Transverse colon (tissue), 4 donors: ENCODE results near the gene PKP2. TPM values are rescaled to one million over a fixed set of nuclear protein-coding genes. Genes with fewer than 3 reads are reported as not detected.

ENCODE experiments used
- DNase-seq: peaks from one replicate; pipeline ENCODE4 v3.0.0-alpha.2; 2019
- H3K27ac ChIP-seq, 4 donors: fragments of 200-600 bp; sonication (generic); 2 replicates each; pipeline ENCODE4 v1.5.1; 2016 to 2018; ENCODE audit warnings: inconsistent platforms in 4 of 4
- H3K27me3 ChIP-seq: fragments of 200-600 bp; sonication (generic); 2 replicates; pipeline ENCODE4 v1.5.1; 2017; ENCODE audit warnings: inconsistent platforms
- H3K36me3 ChIP-seq, 4 donors: fragments of 200-600 bp; sonication (generic); 2 replicates each; pipeline ENCODE4 v1.5.1; 2017 to 2019; ENCODE audit warnings: inconsistent platforms in 4 of 4
- H3K4me1 ChIP-seq, 4 donors: fragments of 200-600 bp; sonication (generic); 2 replicates each; pipeline ENCODE4 v1.5.1; 2017 to 2020; ENCODE audit warnings: inconsistent platforms in 4 of 4
- H3K4me3 ChIP-seq, 4 donors: fragments of 200-600 bp; sonication (generic); 1 replicate in 1 of 4; 2 replicates in 3 of 4; pipeline versions ENCODE4 v1.5.1 to v1.6.1; 2017 to 2019; ENCODE audit warnings: inconsistent platforms in 4 of 4
- H3K9me3 ChIP-seq, 2 donors: fragments of 200-600 bp; sonication (generic); 2 replicates each; pipeline ENCODE4 v1.5.1; 2017 to 2019; ENCODE audit warnings: inconsistent platforms in 2 of 2
- CTCF ChIP-seq, 5 experiments: fragments of 200-600 bp in 3 of 5; fragments of 450-650 bp in 2 of 5; sonication (generic) in 3 of 5; IDR thresholded peaks; 1 replicate in 2 of 5; 2 replicates in 3 of 5; pipeline ENCODE4 v1.5.1; 2016 to 2017; ENCODE audit warnings: antibody characterized with exemption in 5 of 5, inconsistent platforms in 3 of 5, mild to moderate bottlenecking in 2 of 5, moderate library complexity in 1 of 5
- EP300 ChIP-seq: sonication (generic); formaldehyde crosslinking; IDR thresholded peaks from one replicate; pipeline ENCODE4 v1.6.1; 2017; ENCODE audit warnings: antibody characterized with exemption, low read depth
- POLR2A ChIP-seq: fragments of 450-650 bp; IDR thresholded peaks from one replicate; pipeline ENCODE4 v1.6.1; 2016; ENCODE audit warnings: antibody characterized with exemption, mild to moderate bottlenecking, moderate library complexity
- POLR2AphosphoS5 ChIP-seq, 3 donors: sonication (generic); formaldehyde crosslinking; IDR thresholded peaks; one replicate each; pipeline ENCODE4 v1.6.1; 2016; ENCODE audit warnings: antibody characterized with exemption in 3 of 3
- WGBS, 2 donors: methylation state at CpG; one replicate each; pipeline ENCODE4 v1.1.5; 2018; ENCODE audit warnings: low coverage in 1 of 2; 5-methylcytosine and 5-hydroxymethylcytosine counted together
- in situ Hi-C, 4 donors: fragments of 200-750 bp; cut with MboI; loops; one replicate each; pipeline versions ENCODE4 v1.15.0 to v1.15.1; 2017; ENCODE audit warnings: low sequenced_read_pairs in 3 of 4, low pct_ligation_motif_present in 1 of 4, low pct_unique_long_range_greater_than_20kb in 1 of 4
- intact Hi-C: fragments of 100-400 bp; cut with DNase I; formaldehyde crosslinking; loops from one replicate; pipeline ENCODE4 v1.15.1; 2023; ENCODE audit warnings: low total_unique reads
- total RNA-seq, 4 donors: library from RNA; depleted of rRNA; stranded (reverse); fragments of >200 nt; gene quantifications; one replicate each; pipeline ENCODE4 v1.1.0, GENCODE V29; 2016

Gene PKP2
- total RNA-seq, 4 donors from 2014 or later = 92.0 to 253 (median 108) TPM

DNA sequence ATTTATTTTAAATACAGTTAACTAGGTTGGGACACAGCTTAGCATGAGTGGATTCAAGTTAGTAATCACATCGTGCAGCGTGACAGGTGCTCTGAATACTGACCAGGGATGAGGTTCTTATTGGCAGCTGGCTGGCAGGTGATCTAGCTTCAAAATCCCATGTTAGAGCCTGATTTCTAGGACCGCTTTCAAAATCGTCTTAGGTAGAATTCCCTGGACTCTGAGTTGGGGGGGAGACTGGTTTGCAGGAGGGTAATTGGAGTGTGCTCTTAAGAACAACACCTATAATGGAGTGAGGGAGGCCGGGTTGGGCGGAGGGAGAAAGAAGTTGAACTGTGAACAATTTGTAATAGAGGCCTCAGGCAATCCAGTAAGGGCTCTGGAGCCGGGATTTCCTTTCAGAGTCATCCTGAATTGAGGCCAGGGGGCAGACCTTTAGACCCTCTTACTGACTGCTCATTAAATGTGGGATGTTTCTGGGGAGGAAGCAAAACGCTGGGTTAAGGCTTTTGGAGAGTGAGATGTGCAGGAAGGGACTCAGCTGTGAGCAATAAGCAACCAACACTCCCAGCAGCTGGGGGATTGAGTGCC, 140.0 kb downstream of the PKP2 start:
- Histone ChIP-seq H3K4me1 (peaks cover 11 to 24% (median 18%) of the 10 kb centered on the region in 4 donors), H3K4me3 (peak overlapping the region in 2 of 4 donors; percentile 94 to 99)
- intact Hi-C loops = loop anchor here (5.0 kb wide), 1 partner anchor 1266 kb away; the partner anchor contains the start of gene ALG10

DNA sequence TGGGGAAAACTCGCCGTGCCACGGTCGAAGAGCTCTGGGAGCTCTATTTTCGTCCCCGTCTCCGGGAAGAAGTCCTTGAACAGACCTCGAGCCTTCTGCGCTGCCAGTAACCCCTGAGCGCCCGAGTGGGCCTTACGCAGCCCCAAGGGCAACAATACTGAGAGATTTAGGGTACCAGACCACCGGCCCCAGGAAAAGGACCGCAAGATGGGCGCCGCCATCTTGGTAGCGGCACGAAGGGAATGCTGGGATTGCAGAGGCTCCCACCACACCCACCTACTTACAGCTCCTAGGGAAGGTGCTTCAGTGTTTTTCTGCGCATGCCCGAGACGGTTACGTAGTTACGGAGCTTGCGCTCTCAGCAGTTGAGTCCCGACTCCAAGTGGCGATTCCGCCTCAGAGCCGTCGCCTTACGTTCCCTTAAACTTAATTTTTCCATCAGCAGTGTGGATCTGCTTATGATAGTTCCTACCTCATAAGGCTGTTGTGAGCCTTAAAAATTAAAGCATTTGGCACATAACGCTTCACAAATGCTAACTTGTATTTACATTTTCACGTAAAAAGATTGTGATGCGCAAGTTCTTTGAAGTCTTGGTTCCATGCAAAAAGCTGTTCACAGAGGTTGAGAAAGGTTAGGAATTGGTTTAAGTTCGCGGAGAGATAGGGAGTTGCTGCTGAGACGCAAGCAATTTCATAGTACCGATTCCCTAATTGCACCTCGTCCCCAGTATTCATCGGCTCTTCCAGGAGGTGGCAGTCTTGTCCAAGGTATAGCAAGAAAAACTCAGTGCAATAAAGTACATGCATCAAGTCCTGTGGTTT, 140.7 kb downstream of the PKP2 start, which contains the start of gene YARS2:
Gene YARS2 (minus strand): TSS at position 244 of the 822 bp plus-strand sequence. CDS start 23 bp downstream, at position 221.
- peaks cover 11 to 24% (median 18%) of the 10 kb centered on the region in 4 donors for H3K4me1 ChIP-seq
- in situ Hi-C loops = loop anchor here in 3 of 4 donors (10.0 to 25.0 kb wide), 3 partner anchors 156 to 1269 kb away; partner anchors contain the start of gene ALG10 (in 2 of the 3)
- WGBS, 2 donors = 0 to 1% methylated on average over 9 to 23 of the region's 39 CpGs

More for the DNA sequence above, 140.0 kb downstream of the PKP2 start:
- H3K27ac ChIP-seq = peak overlapping the region; percentile 92 to 95 (median 94)
- no peaks in the 10 kb centered on the region for H3K27me3 ChIP-seq
- TF ChIP-seq POLR2AphosphoS5 (IDR thresholded peaks at IDR 0.05) (no peak), CTCF (IDR thresholded peaks at IDR 0.05) (no peak), POLR2A (no peak), EP300 (no peak)
- in situ Hi-C loops = loop anchor here in 3 of 4 donors (10.0 to 25.0 kb wide), 3 partner anchors 156 to 1268 kb away; partner anchors contain the start of gene ALG10 (in 2 of the 3)
- DNase-seq = no peak
- WGBS, 2 donors = 30% methylated on average over 8 of the region's 8 CpGs; no CpG with 5 or more reads in 1 of the 2 donors
- H3K36me3 ChIP-seq = peaks cover 0 to 5% (median 0%) of the 10 kb centered on the region in 4 donors
- no peaks in the 10 kb centered on the region for H3K9me3 ChIP-seq

DNA sequence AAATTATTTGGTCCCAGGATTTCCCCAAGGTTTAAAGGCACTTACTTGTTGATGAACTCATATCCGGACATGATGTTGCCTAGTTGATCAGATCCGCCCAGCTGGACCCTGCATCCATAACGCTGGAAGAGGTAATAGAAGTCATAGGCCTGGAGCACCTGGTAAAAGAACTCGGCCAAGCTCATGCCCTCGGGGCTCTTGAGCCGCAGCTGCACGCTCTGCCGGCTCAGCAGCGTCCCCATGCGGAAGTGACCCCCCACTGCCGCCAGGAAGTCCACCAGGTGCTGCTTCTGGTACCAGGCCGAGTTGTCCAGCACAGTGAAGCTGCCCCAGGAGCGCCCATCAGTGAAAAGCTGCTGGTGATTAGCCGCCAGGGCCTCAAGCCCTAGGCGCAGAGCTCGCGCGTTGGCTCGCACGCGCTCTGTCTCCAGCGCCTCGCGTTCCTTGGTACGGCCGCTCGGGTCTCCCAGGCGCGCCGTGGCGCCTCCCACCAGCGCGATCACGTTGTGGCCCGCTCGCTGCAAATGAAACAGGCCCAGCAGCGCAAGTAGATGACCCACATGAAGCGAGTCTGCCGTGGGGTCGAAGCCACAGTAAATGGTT, 141.4 kb downstream of the PKP2 start:
- intact Hi-C loops (loop anchor here (5.0 kb wide), 1 partner anchor 1267 kb away; the partner anchor contains the start of gene ALG10), in situ Hi-C loops (loop anchor here in 3 of 4 donors (10.0 to 25.0 kb wide), 3 partner anchors 157 to 1270 kb away; partner anchors contain the start of gene ALG10 (in 2 of the 3))
- Histone ChIP-seq H3K9me3 (no peaks in the 10 kb centered on the region), H3K4me3 (peak overlapping the region; percentile 83 to 99 (median 96)), H3K4me1 (peaks cover 11 to 24% (median 18%) of the 10 kb centered on the region in 4 donors), H3K27me3 (no peaks in the 10 kb centered on the region), H3K27ac (peak overlapping the region; percentile 92 to 95 (median 94)), H3K36me3 (peaks cover 0 to 11% (median 3%) of the 10 kb centered on the region in 4 donors)
- WGBS, 2 donors = 0% methylated on average over 2 to 25 of the region's 40 CpGs
- no peak for TF ChIP-seq POLR2A
- peak; percentile 66 to 82 (median 77) for TF ChIP-seq CTCF (IDR thresholded peaks at IDR 0.05)
- peak in 1 of 3 donors; percentile 17 for TF ChIP-seq POLR2AphosphoS5 (IDR thresholded peaks at IDR 0.05)
- TF ChIP-seq EP300 = no peak
- DNase-seq = peak; percentile 85

More for the DNA sequence above, 140.7 kb downstream of the PKP2 start, which contains the start of gene YARS2:
- DNase-seq = peak; percentile 96
- Histone ChIP-seq H3K36me3 (peaks cover 0 to 5% (median 0%) of the 10 kb centered on the region in 4 donors), H3K9me3 (no peaks in the 10 kb centered on the region), H3K27me3 (no peaks in the 10 kb centered on the region), H3K4me3 (peak within 1 kb of the TSS; percentile 83 to 99 (median 96)), H3K27ac (peak within 1 kb of the TSS; percentile 92 to 95 (median 94))
- intact Hi-C loops = loop anchor here (5.0 kb wide), 1 partner anchor 1266 kb away; the partner anchor contains the start of gene ALG10
- TF ChIP-seq POLR2A = peak; percentile 66
- TF ChIP-seq CTCF (IDR thresholded peaks at IDR 0.05) = peak; percentile 69 to 92 (median 77)
- peak; percentile 65 to 70 (median 67) for TF ChIP-seq POLR2AphosphoS5 (IDR thresholded peaks at IDR 0.05)
- no peak for TF ChIP-seq EP300
